GM19372 (cell line): ENCODE measurements around the gene DYNLT4.
"Not testable (repeated sequence)": the region's sequence is repeated elsewhere in the genome, so short reads cannot be mapped to it uniquely, and the experiment has no call there.

ENCODE experiments used
- ATAC-seq: cut with Tn5 transposase; IDR thresholded peaks from one replicate; pipeline ENCODE4 v1.9.1; 2021; ENCODE audit warnings: mild to moderate bottlenecking, low read depth, moderate library complexity; ENCODE audit not compliant: unreplicated experiment

The DYNLT4 gene

DNA sequence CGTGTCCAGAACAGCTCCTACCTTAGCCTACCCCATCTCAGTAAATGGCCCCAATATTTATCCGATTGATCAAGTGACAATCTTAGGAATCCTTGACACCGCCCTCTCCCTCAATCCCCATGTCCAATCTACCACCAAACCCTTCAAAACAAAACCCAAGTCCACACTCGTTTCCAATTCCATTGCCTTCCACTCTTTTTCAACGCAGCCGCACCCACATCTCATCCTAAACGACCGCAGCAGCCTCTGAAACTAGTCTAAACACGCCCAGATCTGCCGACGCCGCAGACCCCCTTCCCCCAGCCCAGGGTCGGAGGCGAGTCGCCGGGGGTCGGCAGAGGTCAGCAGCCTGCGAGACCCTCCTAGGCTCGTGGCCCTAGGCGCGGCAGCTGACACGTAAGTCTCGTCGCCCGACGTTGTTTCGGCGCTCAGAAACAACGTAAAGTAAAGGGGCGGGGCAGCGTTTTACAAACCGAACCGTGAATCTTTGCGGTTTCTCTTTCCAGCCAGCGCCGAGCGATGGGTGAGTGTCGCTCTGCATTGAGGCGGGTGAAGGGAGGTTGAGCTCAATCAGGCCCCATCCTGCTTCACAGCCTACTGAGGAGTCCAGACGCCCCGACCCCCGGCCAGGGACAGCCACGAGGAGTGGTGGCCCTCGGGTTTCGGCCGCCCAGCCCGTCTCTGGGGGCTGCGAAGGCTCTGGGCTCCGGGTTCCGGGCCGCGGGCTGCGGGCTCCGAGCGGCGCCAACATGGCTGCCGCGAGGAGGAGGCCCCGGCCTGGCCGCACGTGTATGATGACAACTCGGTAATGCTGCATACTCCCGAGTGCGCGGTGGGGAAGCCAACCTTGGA, 31.8 kb downstream of the DYNLT4 start, which contains the start of gene RPS8:
RPS8 (plus strand) TSS at position 463 of the 852 bp plus-strand sequence; CDS start at position 520, 57 bp downstream.
- ATAC-seq: peak; percentile 77

DNA sequence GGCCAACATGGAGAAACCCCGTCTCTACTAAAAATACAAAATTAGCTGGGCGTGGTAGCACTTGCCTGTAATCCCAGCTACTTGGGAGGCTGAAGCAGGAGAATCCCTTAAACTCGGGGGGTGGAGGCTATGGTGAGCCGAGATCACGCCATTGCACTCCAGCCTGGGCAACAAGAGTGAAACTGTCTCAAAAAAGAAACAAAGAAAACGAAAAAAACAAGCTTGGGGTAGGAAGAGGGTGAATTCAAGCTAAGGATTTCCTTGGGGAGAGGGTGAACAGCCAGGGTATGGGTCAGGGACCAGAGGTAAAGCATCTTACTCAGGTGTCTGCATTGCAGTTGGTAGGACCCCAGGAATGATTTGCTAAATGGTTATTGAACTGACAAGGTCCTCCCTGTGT, 40.7 kb downstream of the DYNLT4 start:
- ATAC-seq: not testable (repeated sequence)

GRCh38 chr1:44760876-44761275, 46.3 kb downstream of the DYNLT4 start:
- ATAC-seq: no peak

DNA sequence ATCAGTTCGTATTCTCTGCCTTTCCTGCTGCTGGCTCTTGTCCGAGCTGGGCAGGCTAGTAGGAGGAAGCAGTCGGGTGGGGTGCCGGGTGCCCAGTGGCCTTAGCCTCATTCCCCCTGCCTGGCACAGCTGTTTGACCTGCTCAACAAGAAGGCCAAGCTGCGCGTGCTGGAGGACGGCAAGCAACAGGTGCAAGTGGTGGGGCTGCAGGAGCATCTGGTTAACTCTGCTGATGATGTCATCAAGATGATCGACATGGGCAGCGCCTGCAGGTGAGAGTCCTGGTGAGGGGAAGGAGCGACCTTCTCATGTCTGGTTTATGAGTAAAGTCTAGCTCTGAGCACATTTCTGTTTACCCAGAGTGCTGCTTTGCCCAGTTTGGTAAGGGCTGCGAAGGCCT, 48.1 kb downstream of the DYNLT4 start:
- no peak for ATAC-seq

DNA sequence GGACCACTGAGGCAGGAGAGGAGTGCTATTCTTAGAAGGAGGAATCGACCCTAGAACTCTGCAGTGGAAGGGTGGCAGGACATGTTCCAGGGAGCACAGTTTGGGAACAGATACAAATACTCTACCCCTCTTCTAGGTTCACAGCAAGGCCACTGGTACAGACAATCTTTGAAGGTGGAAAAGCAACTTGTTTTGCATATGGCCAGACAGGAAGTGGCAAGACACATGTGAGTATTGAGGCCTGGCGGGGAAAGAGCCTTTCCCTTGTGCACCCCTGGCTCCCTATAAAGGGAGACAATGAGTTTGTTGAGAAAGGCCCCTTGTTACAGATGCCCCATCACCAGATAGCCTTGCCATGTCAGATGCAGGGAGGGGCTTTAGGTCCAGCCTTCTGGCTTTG, 49.7 kb downstream of the DYNLT4 start:
- no peak for ATAC-seq
